PC-9 (cell line): ENCODE results near the gene MRPS24. TPM values are rescaled to one million over a fixed set of nuclear protein-coding genes. Genes with fewer than 3 reads are reported as not detected.

Source experiments
- BruUV-seq: library from RNA; stranded (reverse); fragments of 400-500 nt; replicated peaks from 2 replicates; lab custom pipeline; 2021; lab: Mats Ljungman, UMichigan
- CTCF ChIA-PET: fragments of 300-600 bp; sonication (Branson Sonifier 250); formaldehyde crosslinking; loops from one replicate; lab custom pipeline; 2022; ENCODE audit warnings: antibody characterized with exemption; lab: Charles Lee
- POLR2A ChIA-PET: fragments of 300-600 bp; sonication (Branson Sonifier 250); formaldehyde crosslinking; loops from one replicate; lab custom pipeline; 2022; ENCODE audit warnings: antibody characterized with exemption; ENCODE audit not compliant: unreplicated experiment; lab: Charles Lee
- DNase-seq, 2 experiments: peaks; one replicate each; pipeline versions ENCODE4 v3.0.0 to v3.0.0-alpha.2; 2015 to 2022; ENCODE audit warnings: mixed read lengths in 1 of 2
- H2AFZ ChIP-seq: fragments of 200-600 bp; sonication (generic); 2 replicates; pipeline ENCODE4 v1.8.1; 2017; ENCODE audit warnings: antibody characterized with exemption
- H3F3A ChIP-seq: fragments of 200-600 bp; sonication (generic); 2 replicates; pipeline ENCODE4 v1.8.1; 2017; ENCODE audit warnings: antibody characterized with exemption, mild to moderate bottlenecking, low read depth; ENCODE audit not compliant: insufficient read depth
- H3K27ac ChIP-seq: fragments of 200-600 bp; sonication (generic); 2 replicates; pipeline ENCODE4 v1.6.1; 2016; ENCODE audit warnings: mixed run types
- H3K27me3 ChIP-seq: fragments of 200-600 bp; sonication (generic); 2 replicates; pipeline ENCODE4 v1.6.1; 2016; ENCODE audit warnings: low read depth, mixed run types; ENCODE audit not compliant: insufficient read depth
- H3K36me3 ChIP-seq: fragments of 200-600 bp; sonication (generic); 2 replicates; pipeline ENCODE4 v1.6.1; 2016; ENCODE audit warnings: low read depth, mixed run types
- H3K4me1 ChIP-seq: fragments of 200-600 bp; sonication (generic); replicated peaks from 2 replicates; pipeline ENCODE4 v1.6.1; 2016; ENCODE audit warnings: mixed run types; ENCODE audit not compliant: insufficient read depth
- H3K4me2 ChIP-seq: fragments of 200-600 bp; sonication (generic); 2 replicates; pipeline ENCODE4 v1.6.1; 2017; ENCODE audit warnings: mixed run types
- H3K4me3 ChIP-seq: fragments of 200-600 bp; sonication (generic); 2 replicates; pipeline ENCODE4 v1.6.1; 2016; ENCODE audit warnings: mixed run types
- H3K79me2 ChIP-seq: fragments of 200-600 bp; sonication (generic); 2 replicates; pipeline ENCODE4 v1.6.1; 2017; ENCODE audit warnings: low read depth, mixed run types
- H3K9me2 ChIP-seq: fragments of 200-600 bp; sonication (generic); 2 replicates; pipeline ENCODE4 v1.8.1; 2017; ENCODE audit warnings: mild to moderate bottlenecking; ENCODE audit not compliant: insufficient read depth
- H3K9me3 ChIP-seq: fragments of 200-600 bp; sonication (generic); 2 replicates; pipeline ENCODE4 v1.8.1; 2016; ENCODE audit warnings: low read depth; ENCODE audit not compliant: insufficient read depth
- H4K20me1 ChIP-seq: fragments of 200-600 bp; sonication (generic); 2 replicates; pipeline ENCODE4 v1.8.1; 2017; ENCODE audit not compliant: insufficient read depth
- EZH2 ChIP-seq: fragments of 200-600 bp; sonication (generic); IDR thresholded peaks from 2 replicates; pipeline ENCODE4 v1.8.0; 2017; ENCODE audit warnings: antibody characterized with exemption, low read depth
- intact Hi-C: fragments of 100-400 bp; cut with micrococcal nuclease; formaldehyde crosslinking; loops from one replicate; pipeline ENCODE4 v1.10.0; 2022; ENCODE audit not compliant: unreplicated experiment
- total RNA-seq: library from RNA; stranded (reverse); gene quantifications from 2 replicates; pipeline ENCODE4 v1.2.3, GENCODE V29; 2021
- TF ChIP-seq, protein P1 (sequence below): fragments of 200-600 bp; sonication (generic); conservative IDR thresholded peaks from 2 replicates; pipeline ENCODE4 v1.6.1; 2017; ENCODE audit warnings: mixed run types, antibody characterized with exemption, mild to moderate bottlenecking, moderate library complexity

MRPS24 gene
- total RNA-seq, 1 experiment from 2014 or later: 239 TPM

DNA sequence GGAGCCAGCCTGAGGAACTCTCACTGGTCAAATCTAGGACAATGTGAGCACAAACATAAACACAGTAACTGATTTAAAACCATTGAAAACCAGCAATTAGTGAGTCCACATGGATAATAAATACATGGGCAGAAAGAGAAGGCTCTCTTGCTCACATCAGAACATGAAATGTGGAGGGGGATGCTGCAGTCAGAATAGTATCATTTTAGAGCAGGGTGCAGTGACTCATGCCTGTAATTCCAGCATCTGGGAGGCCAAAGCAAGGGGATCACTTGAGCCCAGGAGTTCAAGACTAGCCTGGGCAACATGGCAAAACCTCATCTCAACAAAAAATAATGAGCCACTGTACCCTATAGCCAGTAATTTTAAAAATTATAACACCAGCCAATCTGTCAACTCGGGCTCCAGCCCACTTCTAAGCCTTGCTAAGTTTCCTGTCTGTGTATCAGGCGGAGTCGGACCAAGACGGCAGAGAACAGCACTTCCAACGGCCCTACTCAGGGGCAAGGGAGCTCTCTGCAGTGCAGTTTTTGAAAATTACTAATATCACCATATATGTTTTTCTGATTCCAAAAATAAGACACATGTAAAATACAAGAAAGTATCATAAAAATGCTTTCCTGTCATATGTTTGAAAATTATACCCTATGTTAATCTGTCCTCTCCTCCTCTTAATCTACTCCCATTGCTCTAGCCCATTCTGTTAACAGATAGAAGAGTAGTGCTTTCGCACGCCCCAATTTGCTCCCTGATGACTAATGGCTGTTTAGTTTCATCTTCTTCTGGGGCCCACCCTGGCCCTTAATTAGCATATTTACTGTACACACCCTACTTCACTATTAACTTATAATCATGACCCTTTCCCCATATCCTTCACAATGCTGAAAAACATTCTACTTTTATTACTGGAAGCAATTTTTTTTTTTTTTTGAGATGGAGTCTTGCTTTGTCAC lies 20.0 kb upstream of the MRPS24 start:
- BruUV-seq: no TSS peak
- Histone ChIP-seq H3K9me3 (no peaks in the 10 kb centered on the region), H3K4me3 (no peak overlapping the region), H3K4me2 (no peak overlapping the region), H3K9me2 (no peaks in the 10 kb centered on the region), H3K27me3 (no peaks in the 10 kb centered on the region), H3F3A (0 out of 2 replicates have a peak, but pooled peaks cover 12% of the 10 kb centered on the region), H3K27ac (no peak overlapping the region), H3K4me1 (peaks cover 10% of the 10 kb centered on the region; the same call in 1 of the 2 replicates), H2AFZ (no peak overlapping the region), H4K20me1 (peaks cover 48% of the 10 kb centered on the region), H3K79me2 (peaks cover 80% of the 10 kb centered on the region), H3K36me3 (peaks cover 34% of the 10 kb centered on the region)
- intact Hi-C loops: no loop called here
- ChIA-PET POLR2A (no interaction called here), CTCF (no interaction called here)
- TF ChIP-seq EZH2: no peak
- TF ChIP-seq, protein P1, sequence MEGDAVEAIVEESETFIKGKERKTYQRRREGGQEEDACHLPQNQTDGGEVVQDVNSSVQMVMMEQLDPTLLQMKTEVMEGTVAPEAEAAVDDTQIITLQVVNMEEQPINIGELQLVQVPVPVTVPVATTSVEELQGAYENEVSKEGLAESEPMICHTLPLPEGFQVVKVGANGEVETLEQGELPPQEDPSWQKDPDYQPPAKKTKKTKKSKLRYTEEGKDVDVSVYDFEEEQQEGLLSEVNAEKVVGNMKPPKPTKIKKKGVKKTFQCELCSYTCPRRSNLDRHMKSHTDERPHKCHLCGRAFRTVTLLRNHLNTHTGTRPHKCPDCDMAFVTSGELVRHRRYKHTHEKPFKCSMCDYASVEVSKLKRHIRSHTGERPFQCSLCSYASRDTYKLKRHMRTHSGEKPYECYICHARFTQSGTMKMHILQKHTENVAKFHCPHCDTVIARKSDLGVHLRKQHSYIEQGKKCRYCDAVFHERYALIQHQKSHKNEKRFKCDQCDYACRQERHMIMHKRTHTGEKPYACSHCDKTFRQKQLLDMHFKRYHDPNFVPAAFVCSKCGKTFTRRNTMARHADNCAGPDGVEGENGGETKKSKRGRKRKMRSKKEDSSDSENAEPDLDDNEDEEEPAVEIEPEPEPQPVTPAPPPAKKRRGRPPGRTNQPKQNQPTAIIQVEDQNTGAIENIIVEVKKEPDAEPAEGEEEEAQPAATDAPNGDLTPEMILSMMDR: no peak
- no peak for DNase-seq

DNA sequence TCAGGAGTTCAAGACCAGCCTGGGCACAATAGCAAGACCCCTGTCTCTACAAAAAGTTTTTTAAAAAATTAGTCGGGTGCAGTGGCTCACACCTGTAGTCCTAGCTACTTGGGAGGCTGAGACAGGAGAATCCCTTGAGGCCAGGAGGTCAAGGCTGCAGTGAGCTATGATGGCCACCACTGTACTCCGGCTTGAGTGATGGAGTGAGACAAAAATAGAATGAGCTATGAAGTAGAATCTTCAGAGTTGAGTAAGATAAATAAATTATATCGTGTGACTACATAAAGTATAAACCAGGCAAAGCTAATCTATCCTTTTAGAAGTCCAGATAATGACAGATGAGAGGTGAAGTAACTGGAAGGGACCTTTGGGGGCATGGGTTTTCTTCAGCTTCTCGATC lies 15.3 kb upstream of the MRPS24 start:
- Histone ChIP-seq H3K4me2 (no peak overlapping the region), H3K9me3 (no peaks in the 10 kb centered on the region), H4K20me1 (peaks cover 26% of the 10 kb centered on the region), H3K4me1 (no peaks in the 10 kb centered on the region), H3F3A (peaks cover 8% of the 10 kb centered on the region; the same call in 1 of the 2 replicates), H3K27me3 (no peaks in the 10 kb centered on the region), H3K9me2 (no peaks in the 10 kb centered on the region), H2AFZ (no peak overlapping the region), H3K27ac (no peak overlapping the region), H3K4me3 (no peak overlapping the region), H3K79me2 (peaks cover 34% of the 10 kb centered on the region), H3K36me3 (peaks cover 64% of the 10 kb centered on the region)
- no TSS peak for BruUV-seq
- ChIA-PET POLR2A (no interaction called here), CTCF (no interaction called here)
- intact Hi-C loops: no loop called here
- DNase-seq: no peak
- TF ChIP-seq EZH2: no peak
- TF ChIP-seq, protein P1: no peak

DNA sequence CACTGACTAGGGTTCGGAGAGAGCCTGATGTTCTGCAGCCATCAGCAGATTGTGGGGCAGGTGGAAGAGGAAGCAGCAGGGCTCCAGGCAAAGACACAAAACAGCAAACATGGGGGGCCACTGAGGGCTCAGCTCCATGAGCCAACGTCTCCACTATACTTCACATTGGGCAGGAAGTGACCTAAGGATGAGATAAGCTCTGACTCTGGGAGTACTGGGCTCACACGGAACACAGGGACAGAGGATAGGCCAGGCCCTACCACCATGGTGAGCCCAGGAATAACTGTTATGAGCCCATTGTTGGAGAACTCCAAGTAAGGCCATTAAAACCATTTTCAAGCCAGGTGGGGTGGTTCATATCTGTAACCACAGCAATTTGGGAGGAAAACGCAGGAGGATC lies 14.9 kb upstream of the MRPS24 start:
- intact Hi-C loops: no loop called here

More for the DNA sequence above, 14.9 kb upstream of the MRPS24 start:
- Histone ChIP-seq H3K27me3 (no peaks in the 10 kb centered on the region), H3K9me3 (no peaks in the 10 kb centered on the region), H3K4me3 (no peak overlapping the region), H3F3A (peaks cover 6% of the 10 kb centered on the region; the same call in 1 of the 2 replicates), H2AFZ (no peak overlapping the region), H3K4me1 (no peaks in the 10 kb centered on the region), H4K20me1 (peaks cover 22% of the 10 kb centered on the region), H3K79me2 (peaks cover 30% of the 10 kb centered on the region), H3K9me2 (no peaks in the 10 kb centered on the region), H3K4me2 (no peak overlapping the region), H3K36me3 (peaks cover 68% of the 10 kb centered on the region), H3K27ac (no peak overlapping the region)
- ChIA-PET CTCF (no interaction called here), POLR2A (no interaction called here)
- no TSS peak for BruUV-seq
- DNase-seq: no peak
- no peak for TF ChIP-seq EZH2
- TF ChIP-seq, protein P1: no peak
